Cardiac muscle cell (in vitro differentiated cells and primary cell): ENCODE measurements around the gene CIB1. TPM values are rescaled to one million over a fixed set of nuclear protein-coding genes. Genes with fewer than 3 reads are reported as not detected.

ENCODE experiments used
- DNase-seq, 2 donors: peaks; one replicate each; pipeline versions ENCODE4 v3.0.0 to v3.0.0-alpha.2; 2010 to 2017; ENCODE audit warnings: low read depth in 1 of 2, low spot score in 1 of 2
- H3K27ac ChIP-seq: fragments of 200-600 bp; sonication (generic); 2 replicates; pipeline ENCODE4 v1.5.1; 2016
- H3K27me3 ChIP-seq: fragments of 200-600 bp; sonication (generic); 2 replicates; pipeline ENCODE4 v1.6.0; 2016; ENCODE audit warnings: control low read depth
- H3K36me3 ChIP-seq: fragments of 200-600 bp; sonication (generic); 2 replicates; pipeline ENCODE4 v1.5.1; 2016; ENCODE audit warnings: control low read depth
- H3K4me1 ChIP-seq: fragments of 200-600 bp; sonication (generic); 2 replicates; pipeline ENCODE4 v1.8.1; 2017; ENCODE audit warnings: low read depth, mild to moderate bottlenecking, mixed run types
- H3K4me3 ChIP-seq: fragments of 200-600 bp; sonication (generic); 2 replicates; pipeline ENCODE4 v1.5.1; 2016; ENCODE audit warnings: mild to moderate bottlenecking
- H3K9me3 ChIP-seq: fragments of 200-600 bp; sonication (generic); 2 replicates; pipeline ENCODE4 v1.5.1; 2017; ENCODE audit warnings: low read depth, mild to moderate bottlenecking, control low read depth
- polyA plus RNA-seq: library from polyadenylated mRNA; unstranded; fragments of >200 nt; fragmentation: Nextera tagmentation; extraction: Ambion mirVana; gene quantifications from 2 replicates; pipeline ENCODE4 v1.2.1, GENCODE V29; 2016
- total RNA-seq: library from RNA; depleted of rRNA; stranded (reverse); fragments of >200 nt; gene quantifications from 2 replicates; pipeline ENCODE4 v1.2.3, GENCODE V29; 2016
- TF ChIP-seq, protein P1 (sequence below): IDR thresholded peaks from 2 replicates; pipeline ENCODE4 v1.5.1; 2012; ENCODE audit warnings: low read depth, mild to moderate bottlenecking, low read length

Gene CIB1
- total and polyA plus RNA-seq, 2 experiments from 2014 or later: 18.1 to 91.6 TPM

- Histone ChIP-seq H3K27me3 (no peaks in the 10 kb centered on the region), H3K9me3 (no peaks in the 10 kb centered on the region), H3K4me1 (peaks cover 23% of the 10 kb centered on the region), H3K27ac (peak overlapping the region; percentile 85), H3K36me3 (no peaks in the 10 kb centered on the region), H3K4me3 (no peak overlapping the region)
- TF ChIP-seq, protein P1, sequence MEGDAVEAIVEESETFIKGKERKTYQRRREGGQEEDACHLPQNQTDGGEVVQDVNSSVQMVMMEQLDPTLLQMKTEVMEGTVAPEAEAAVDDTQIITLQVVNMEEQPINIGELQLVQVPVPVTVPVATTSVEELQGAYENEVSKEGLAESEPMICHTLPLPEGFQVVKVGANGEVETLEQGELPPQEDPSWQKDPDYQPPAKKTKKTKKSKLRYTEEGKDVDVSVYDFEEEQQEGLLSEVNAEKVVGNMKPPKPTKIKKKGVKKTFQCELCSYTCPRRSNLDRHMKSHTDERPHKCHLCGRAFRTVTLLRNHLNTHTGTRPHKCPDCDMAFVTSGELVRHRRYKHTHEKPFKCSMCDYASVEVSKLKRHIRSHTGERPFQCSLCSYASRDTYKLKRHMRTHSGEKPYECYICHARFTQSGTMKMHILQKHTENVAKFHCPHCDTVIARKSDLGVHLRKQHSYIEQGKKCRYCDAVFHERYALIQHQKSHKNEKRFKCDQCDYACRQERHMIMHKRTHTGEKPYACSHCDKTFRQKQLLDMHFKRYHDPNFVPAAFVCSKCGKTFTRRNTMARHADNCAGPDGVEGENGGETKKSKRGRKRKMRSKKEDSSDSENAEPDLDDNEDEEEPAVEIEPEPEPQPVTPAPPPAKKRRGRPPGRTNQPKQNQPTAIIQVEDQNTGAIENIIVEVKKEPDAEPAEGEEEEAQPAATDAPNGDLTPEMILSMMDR: no peak
- no peak for DNase-seq
Observed at GRCh38 chr15:90211009-90211408, 22.7 kb downstream of the CIB1 start.

DNA sequence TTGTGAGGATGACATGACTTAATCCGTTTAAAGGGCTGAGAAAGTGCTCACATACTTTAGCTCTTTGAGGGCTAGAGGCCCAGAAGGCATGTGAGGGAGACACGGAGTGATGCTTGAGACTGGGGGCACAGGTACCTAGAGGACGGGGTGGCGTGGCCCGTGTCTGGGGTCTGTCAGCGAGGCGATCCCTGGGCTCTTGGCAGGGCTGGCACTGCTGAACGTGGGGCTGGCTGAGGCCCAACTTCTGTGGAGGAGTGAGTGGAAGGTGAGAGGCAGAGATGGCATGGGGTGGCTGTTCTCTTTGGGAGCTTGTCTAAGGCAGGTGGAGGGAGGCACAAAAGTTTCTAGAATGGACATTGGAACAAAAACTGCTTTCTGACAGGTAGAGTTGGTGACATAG lies 23.1 kb downstream of the CIB1 start:
- TF ChIP-seq, protein P1: no peak
- Histone ChIP-seq H3K27me3 (no peaks in the 10 kb centered on the region), H3K36me3 (no peaks in the 10 kb centered on the region), H3K4me1 (peaks cover 27% of the 10 kb centered on the region), H3K4me3 (no peak overlapping the region), H3K9me3 (no peaks in the 10 kb centered on the region), H3K27ac (no peak overlapping the region)
- DNase-seq: no peak

- Histone ChIP-seq H3K36me3 (no peaks in the 10 kb centered on the region), H3K4me3 (no peak overlapping the region), H3K27ac (no peak overlapping the region), H3K4me1 (peaks cover 29% of the 10 kb centered on the region), H3K9me3 (no peaks in the 10 kb centered on the region), H3K27me3 (no peaks in the 10 kb centered on the region)
- TF ChIP-seq, protein P1: no peak
- DNase-seq: no peak
Observed at GRCh38 chr15:90209591-90209990, 24.1 kb downstream of the CIB1 start.

DNA sequence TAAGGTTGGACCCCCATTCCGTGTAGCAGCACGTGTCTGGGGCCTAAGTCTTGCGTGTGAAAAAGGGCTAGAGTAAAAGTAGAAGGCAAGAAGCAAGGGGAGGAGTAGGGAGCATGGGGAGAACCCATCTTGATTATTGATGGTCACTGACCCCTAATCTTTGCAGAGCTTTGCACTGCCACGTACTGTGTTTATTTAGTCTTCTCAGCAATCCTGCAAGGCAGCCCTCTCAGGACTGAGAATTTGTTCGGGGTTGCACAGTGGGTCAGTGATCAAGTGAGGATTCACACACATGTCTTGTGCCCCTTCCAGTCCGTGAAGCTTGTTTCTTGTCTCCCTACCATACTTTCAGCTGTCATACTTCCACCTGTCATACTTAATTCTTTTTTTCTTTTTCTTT lies 25.4 kb downstream of the CIB1 start:
- no peak overlapping the region for H3K27ac ChIP-seq
- H3K9me3 ChIP-seq: no peaks in the 10 kb centered on the region
- H3K4me3 ChIP-seq: no peak overlapping the region
- TF ChIP-seq, protein P1: no peak
- H3K4me1 ChIP-seq: peaks cover 21% of the 10 kb centered on the region
- H3K36me3 ChIP-seq: no peaks in the 10 kb centered on the region
- no peak for DNase-seq
- no peaks in the 10 kb centered on the region for H3K27me3 ChIP-seq

DNA sequence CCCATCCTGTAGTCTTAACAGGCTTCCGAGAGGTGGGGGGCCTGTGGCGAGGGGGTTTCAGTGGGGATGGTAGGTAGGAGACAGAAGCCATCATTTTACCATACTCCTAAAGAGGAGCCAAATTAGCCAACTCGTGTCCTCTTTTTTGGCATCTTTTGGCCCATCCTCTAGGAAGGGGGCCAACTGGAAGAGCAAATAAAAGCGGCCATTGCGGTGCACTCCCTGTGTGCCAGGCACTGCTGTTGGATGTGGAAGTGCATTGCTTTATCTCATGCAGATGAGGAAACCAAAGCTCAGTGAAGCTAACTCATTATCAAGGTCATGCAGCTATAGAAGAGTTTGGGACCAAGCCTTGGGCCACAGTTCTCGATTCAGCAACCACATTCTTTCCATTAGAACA lies 26.5 kb downstream of the CIB1 start:
- Histone ChIP-seq H3K4me3 (no peak overlapping the region), H3K9me3 (no peaks in the 10 kb centered on the region), H3K27ac (no peak overlapping the region), H3K4me1 (peaks cover 17% of the 10 kb centered on the region), H3K36me3 (no peaks in the 10 kb centered on the region), H3K27me3 (no peaks in the 10 kb centered on the region)
- DNase-seq: no peak
- TF ChIP-seq, protein P1: no peak

DNA sequence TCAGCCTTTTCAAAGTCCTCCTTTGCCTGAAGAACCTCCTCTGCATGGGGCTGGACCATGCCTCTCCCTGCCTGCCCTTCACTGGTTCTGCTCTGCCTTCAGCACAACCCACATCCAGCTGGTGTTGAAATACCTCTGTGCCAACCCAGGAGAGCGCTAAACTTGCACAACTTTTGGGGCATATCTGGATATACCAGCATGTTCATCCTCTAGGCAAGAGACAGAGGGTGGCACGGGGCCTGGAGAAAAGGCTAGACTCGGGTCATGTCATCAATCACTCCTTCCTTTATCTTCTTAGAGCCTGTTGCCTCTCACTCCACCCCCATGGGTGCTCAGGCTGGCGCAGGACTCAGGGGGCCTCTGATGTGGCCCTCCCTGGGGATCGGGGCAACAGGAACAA lies 27.9 kb downstream of the CIB1 start:
- Histone ChIP-seq H3K36me3 (no peaks in the 10 kb centered on the region), H3K27ac (peak overlapping the region; percentile 6), H3K4me3 (no peak overlapping the region), H3K9me3 (no peaks in the 10 kb centered on the region), H3K27me3 (no peaks in the 10 kb centered on the region), H3K4me1 (peaks cover 20% of the 10 kb centered on the region)
- DNase-seq: no peak
- TF ChIP-seq, protein P1: no peak
